Stimulated activated CD8-positive, alpha-beta memory T cell treated with anti-CD3 and anti-CD28 coated beads, Interleukin-7, amount 100 ng/mL, for 48 hours (primary cell): ENCODE results near the gene PDE3A.

Experiments used
- DNase-seq, 2 donors: peaks; one replicate each; pipeline ENCODE4 v3.0.0-alpha.2; 2020; ENCODE audit warnings: low read depth in 1 of 2; ENCODE audit errors: extremely low read depth in 1 of 2

The PDE3A gene

DNA sequence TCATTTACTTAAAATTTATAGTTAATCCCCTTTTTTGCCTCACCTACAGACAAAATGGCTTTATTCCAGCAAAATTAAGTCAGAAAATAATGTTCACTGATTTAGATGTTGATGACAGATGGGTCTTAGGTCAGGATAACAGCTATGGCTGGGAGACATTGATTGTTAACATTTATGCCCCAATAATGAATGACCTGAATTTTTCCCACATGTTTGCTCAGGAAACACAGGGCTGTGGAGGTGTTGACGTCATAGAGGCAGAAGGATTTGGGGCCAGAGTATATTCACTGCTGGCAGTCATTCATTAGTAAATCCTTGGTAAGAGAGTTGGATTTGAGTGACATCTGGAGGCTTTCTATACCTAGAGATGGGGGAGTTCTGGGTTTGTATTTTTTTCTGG, 121.3 kb downstream of the PDE3A start:
- DNase-seq = no peak

DNA sequence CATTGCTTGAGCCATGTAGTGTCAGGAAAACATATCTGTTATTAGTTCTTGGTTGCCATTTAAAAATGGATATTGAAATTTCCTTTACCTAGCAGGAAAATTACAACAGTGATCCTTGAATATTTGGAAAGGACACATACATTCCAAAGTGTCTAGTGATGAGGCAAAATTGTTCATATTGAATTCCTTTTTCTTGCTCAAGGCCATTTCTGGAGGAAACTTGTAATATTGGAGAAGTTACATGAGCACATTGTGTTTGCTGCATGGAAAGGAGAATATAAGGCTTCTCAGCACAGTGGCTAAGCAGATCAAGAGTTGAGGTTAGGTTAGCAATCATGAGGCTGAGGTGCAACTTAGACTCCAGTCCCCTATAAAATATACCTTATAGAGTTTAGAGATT, 121.9 kb downstream of the PDE3A start:
- DNase-seq = no peak

DNA sequence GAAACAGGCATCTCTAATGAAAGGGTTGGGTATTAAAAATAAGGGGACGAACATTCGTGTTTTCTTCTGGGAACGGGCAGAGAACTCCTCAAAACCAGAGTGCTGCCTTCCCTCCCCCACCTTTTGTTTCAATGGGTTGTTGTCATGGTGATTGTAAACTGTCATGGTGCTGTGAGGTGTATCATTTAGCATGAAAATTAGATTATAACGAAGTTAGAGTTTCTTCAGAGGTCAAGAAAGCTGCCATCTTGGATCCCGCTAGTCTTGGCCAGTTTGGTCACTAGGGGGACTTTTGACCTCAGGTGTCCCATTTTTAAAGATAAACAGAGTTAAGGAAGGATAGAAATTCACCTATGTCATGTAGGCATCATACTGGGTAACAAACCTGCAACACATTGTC, 123.0 kb downstream of the PDE3A start:
- DNase-seq = no peak

DNA sequence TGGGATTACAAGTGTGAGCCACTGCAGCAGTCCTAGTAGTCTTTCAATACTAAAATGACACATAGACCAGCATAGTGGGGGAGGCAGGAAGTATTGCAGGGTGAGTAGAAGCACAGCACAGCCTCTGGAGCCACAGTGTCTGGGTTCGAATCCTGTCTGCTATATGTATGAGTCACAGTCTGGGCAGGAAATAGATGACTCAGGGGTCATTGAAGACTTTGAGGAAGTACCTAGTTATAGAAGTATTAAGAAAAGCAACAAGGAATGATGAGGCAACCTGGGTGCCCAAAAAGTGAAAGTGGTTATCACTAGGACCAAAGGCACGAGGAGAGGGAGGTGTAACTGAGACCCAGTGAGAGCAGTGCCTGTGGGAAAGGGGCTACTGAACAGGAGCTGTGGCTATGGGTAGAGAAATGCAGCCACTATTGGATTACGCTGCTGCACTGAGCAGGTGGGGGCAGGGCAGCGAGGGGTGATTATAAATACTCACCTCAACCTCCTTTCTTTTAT, 124.0 kb downstream of the PDE3A start:
- DNase-seq = peak in 1 of 2 donors; percentile 29

GRCh38 chr12:20493934-20494333, 125.6 kb downstream of the PDE3A start:
- no peak for DNase-seq

DNA sequence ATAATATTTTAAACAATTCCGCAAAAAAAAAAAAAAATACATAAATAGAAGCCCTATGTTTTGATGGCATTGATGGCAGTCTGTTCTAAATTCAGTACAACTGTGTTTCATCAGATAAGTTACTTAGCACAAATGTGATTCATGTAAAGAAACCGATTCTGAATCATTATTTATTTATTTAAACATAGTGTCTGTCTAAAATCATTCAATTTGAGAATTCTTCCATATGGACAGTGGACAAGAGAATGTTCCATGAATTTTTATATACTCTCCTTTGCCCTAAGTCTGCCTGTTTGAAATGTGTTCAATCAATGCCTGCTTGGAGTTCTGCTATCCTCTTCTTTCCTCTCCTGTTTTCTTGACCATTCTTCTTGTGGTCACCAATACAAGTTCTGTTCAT, 126.5 kb downstream of the PDE3A start:
- no peak for DNase-seq

DNA sequence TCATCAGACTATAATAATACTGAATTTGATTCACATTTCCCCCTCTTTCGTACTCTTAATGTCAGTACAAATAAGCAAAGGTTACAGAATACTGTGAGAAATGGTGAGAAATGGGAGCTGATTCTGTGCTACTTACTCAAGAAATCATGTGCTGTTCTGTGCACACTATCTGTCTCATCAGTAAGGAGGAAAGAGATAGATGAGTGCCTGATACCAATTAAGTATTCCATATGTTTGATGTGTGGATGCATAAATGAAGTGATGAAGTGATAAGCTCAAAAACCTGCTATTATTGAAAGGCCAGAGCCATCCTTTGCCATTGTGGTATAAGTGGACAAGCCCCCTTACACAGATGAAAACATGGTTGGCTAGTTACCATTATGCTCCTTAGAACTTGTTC, 127.7 kb downstream of the PDE3A start:
- DNase-seq = no peak

GRCh38 chr12:20497707-20498106, 129.4 kb downstream of the PDE3A start:
- no peak for DNase-seq

DNA sequence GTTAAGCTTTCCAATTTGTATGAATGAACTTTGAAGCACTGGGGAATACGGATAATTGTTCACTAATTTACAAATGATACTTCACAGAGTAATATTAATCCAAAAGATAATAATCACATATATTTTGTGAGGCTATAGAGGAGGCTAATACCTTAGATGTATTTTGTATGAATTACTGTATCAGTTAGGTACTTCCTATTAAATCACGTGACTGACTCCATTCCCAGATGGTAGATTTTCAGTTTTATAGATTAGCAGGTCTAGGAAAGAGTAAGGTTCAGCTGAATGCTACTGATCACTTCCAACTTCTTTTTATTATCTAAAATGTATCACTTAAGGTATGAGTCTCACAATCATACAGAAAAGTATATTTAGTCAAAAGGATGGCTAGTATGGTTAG, 133.6 kb downstream of the PDE3A start:
- no peak for DNase-seq

DNA sequence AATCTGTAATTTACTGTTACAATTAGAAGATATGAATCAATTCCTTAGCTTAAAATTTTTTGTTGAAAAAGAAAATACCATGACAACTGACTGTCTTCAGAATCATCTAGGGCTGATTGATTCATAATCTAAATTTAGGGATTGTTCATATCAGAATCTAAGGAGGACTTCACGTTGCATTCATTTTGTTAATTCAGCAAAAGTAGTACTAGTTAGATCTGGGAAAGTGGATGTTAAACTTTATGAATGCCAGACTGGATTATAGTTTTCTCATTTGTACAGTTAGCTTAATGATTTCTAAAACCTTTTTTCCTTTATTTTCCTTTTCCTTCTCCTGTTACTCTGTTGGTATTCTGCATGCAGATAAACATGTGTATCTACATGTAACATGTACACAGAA, 135.5 kb downstream of the PDE3A start:
- DNase-seq = no peak

DNA sequence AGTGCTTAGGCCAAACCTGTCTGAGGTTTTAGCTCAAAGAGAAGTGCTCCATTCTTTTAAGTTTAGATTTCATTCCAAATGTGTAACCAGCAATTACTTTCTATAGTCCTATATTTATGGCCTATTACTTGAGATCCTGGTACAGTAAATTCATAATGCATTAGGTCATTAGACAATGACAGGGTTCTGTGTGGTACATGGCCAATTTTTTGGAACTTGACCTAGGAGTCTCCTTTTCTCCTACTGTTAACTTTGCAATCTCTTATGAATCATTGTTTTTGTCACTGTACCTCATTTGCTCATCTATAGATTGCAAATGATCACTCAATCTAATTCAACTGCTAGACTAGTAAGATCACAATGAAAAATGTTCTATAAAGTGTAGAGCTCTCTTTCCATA, 136.7 kb downstream of the PDE3A start:
- DNase-seq = no peak

DNA sequence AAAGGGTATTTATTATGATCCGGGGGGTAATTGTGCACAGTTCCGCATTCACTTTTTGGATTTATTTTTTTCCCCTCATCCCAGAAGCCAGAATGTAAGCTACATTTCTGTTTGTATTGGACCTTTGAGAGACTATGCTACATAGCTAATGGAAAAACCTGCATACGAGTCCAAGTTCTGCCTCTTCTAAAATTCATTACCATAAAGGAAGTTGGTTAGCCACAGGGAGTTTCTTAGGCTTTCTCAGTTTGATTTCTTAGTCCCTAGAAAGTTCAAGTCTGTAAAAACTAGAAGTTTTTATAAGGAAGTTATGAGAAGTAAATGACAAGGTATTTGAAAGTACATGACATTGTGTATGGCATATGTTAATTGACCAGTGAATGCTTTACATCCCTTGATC, 138.7 kb downstream of the PDE3A start:
- DNase-seq = no peak

- no peak for DNase-seq
Observed at GRCh38 chr12:20507711-20508110, 139.4 kb downstream of the PDE3A start.

DNA sequence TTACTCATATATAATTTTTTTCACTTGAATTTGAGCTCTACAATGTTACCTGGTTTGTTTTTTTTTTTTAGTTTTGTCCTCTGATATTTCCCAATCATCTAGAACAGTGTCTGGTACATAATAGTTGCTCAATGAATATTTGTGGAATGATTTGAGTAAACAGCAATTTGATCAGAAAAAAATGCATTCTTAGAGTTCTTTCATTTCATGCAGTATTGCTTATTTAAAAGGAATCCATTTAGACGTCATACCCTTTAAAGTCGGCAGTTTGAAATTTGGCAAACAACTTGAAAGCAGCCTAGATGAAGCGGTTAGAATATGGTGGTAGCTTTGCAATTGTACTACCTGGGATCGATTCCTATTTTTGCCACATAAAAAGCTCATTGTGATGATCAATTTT, 140.0 kb downstream of the PDE3A start:
- DNase-seq = no peak

- DNase-seq = no peak
Observed at GRCh38 chr12:20508962-20509361, 140.6 kb downstream of the PDE3A start.

GRCh38 chr12:20510811-20511210, 142.5 kb downstream of the PDE3A start:
- DNase-seq = no peak

GRCh38 chr12:20513189-20513588, 144.9 kb downstream of the PDE3A start:
- no peak for DNase-seq

DNA sequence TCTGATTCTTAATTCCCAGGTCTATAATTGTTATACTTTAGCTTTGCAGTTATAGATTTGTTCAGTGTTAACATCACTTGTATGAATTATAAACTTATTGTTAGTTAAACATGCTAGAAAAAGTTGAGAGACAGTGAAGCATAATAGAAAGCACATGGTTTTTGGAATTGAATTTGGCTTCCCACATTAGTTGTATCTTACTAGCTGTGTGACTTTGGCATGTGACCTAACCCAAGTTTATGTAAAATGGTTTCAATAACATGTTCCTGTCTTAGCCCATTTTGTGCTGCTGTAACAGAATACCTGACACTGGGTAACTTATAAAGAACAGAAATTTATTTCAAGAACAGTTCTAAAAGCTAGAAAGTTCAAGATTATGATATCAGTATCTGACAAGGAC, 146.3 kb downstream of the PDE3A start:
- DNase-seq = no peak

DNA sequence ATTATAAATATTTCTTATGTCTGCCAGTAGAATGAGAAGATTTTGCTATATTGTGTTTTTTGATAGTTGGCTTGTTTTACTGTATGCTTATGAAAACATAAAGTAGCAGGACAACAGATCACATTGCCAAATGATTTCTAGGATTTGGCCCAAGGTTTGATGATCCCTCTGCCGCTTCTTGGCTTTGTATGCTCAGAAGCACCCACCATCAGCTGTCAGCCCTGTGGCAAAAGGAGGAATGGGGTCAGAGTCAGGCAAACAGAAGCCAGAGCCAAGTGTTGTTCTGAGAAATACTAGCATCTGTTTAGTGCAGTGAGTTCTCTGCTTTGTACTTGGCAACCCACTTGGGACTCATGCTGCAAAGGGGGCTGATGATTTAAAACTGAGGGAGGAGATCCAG, 152.2 kb downstream of the PDE3A start:
- DNase-seq = no peak

GRCh38 chr12:20523658-20524057, 155.3 kb downstream of the PDE3A start:
- DNase-seq = no peak

DNA sequence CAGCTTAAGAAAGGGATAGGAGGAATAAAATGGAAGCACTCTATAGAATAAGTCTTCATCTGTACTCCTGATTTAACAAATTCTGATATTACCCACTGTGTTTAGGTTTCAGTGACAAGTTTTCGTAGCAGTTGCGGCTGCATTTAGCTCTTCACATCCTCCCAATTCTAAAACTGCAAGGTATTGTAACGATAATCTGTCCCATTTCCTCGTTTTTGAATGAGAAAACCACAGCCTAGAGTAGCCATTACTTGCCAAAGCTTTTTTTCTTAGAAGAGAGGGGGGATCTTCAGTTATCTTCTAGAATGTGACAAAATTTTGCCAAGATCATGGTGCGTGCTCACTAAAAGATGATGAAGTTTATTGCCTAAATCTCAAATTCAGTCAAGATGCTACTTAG, 155.8 kb downstream of the PDE3A start:
- no peak for DNase-seq

DNA sequence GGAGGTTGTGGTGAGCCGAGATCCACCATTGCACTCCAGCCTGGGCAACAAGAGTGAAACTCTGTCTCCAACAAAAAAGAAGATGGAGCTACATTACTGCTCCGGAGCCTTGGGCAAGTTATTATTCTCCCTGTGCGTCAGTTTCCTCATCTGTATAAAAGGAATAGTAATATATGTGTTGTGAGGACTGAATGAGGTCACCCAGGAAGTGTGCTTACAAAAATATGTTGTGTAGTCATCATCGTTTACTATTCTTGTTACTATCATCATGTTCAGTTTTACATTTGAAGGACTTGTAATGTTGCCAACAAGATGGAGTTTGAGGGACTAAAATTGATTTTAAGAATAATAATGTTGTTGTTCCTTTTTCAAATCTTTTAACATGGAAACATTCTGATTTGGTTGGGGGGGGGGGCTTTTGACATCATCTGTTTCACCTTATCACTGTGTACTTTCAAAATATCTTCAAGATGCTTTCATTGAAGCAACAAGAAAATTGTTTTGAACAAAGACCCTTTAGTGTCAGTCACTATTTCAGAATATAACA, 156.8 kb downstream of the PDE3A start:
- DNase-seq = no peak

GRCh38 chr12:20527417-20528163, 159.3 kb downstream of the PDE3A start:
- DNase-seq = no peak
